ENCODE results near the gene MRPL16. TPM values are rescaled to one million over a fixed set of nuclear protein-coding genes. Genes with fewer than 3 reads are reported as not detected.

Gene MRPL16
- polyA plus RNA-seq, 4 donors, result 41.1 to 113 (median 58.6) TPM

DNA sequence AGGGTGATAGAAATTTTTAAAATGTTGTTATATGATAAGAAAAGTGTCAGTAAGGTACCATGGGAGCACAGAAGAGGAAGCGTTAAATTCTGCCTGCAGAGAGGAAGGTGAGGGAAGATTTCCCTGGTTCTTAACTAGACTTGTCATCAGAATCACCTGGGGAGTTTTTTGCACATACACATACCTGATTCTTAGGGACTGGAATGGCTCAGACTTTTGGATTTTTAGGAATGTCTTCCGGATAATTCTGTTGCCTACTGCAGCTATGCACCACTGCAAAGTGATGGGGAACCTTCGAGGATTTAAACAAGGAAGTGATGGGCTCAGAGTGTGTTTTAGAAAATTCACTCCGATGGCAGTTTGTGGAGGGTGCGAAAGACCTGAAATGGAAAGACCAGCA lies 33.5 kb downstream of the MRPL16 start:
- H3K27ac ChIP-seq (ENCODE audit: low read depth in 1 of 3, low read length in 2 of 3), result peak overlapping the region; percentile 14 to 81 (median 37)
- H3K4me3 ChIP-seq (ENCODE audit: low read depth in 1 of 3, low read length in 3 of 3), result no peak overlapping the region
- DNase-seq, result no peak
- H3K9me3 ChIP-seq (ENCODE audit: control insufficient read depth in 2 of 2, insufficient read depth in 1 of 2, low read depth in 1 of 2, low read length in 1 of 2), result no peaks in the 10 kb centered on the region
- 76 to 81% (median 77%) methylated on average over 5 of the region's 5 CpGs for WGBS, 3 donors
- peaks cover 0 to 28% (median 4%) of the 10 kb centered on the region in 3 donors for H3K36me3 ChIP-seq (ENCODE audit: control insufficient read depth in 3 of 3, insufficient read depth in 2 of 3, low read depth in 1 of 3, low read length in 3 of 3)
- no peak for FAIRE-seq
- no peaks in the 10 kb centered on the region for H3K27me3 ChIP-seq (ENCODE audit: control insufficient read depth in 3 of 3, insufficient read depth in 3 of 3, low read length in 3 of 3)
- H3K4me1 ChIP-seq (ENCODE audit: control insufficient read depth in 3 of 3, insufficient read depth in 2 of 3, low read depth in 1 of 3, low read length in 2 of 3), result peaks cover 14 to 50% (median 15%) of the 10 kb centered on the region in 3 donors

DNA sequence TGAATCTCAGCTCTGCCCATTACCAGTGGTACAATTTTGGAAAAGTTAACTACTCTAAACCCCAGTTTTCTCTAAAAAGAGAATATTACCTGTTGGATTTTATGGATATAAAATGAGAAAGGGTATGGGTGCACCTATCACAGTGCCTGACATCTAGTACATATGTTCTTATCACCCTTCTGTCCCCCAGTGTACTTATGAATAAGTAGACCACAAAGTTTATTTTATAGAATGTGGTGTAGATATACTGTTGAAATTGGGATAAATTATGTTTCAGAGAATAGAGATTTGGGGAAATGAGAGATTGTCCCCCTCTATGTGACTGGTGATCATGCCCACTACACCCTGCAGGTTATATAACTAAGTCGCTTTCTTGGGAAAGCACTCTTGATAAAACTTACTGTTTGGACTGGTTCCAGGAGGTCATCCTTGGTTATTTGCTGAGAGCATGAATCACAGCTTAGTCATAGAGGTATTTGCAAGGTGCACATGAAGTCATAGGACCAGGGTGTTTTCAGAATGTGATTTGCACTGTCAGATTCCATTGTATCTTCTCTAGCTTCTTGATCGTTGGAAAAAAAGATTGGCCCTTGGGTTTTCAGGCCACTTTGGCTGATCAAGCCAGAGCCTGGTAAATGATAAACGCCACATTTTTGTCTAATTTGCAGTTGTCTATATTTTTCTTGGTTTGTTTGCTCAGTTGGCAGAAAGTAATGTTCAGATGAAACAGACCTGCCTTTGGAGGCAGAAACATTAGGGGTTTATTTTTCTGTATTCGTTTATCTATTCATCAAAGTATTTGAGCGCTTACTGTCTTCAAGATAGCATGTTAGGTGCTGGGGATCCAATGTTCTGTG lies 34.1 kb downstream of the MRPL16 start:
- Histone ChIP-seq H3K36me3 (ENCODE audit: control insufficient read depth in 3 of 3, insufficient read depth in 2 of 3, low read depth in 1 of 3, low read length in 3 of 3) (peaks cover 0 to 26% (median 4%) of the 10 kb centered on the region in 3 donors), H3K4me3 (ENCODE audit: low read depth in 1 of 3, low read length in 3 of 3) (no peak overlapping the region), H3K9me3 (ENCODE audit: control insufficient read depth in 2 of 2, insufficient read depth in 1 of 2, low read depth in 1 of 2, low read length in 1 of 2) (no peaks in the 10 kb centered on the region), H3K27me3 (ENCODE audit: control insufficient read depth in 3 of 3, insufficient read depth in 3 of 3, low read length in 3 of 3) (no peaks in the 10 kb centered on the region), H3K27ac (ENCODE audit: low read depth in 1 of 3, low read length in 2 of 3) (peak overlapping the region; percentile 39 to 81 (median 50)), H3K4me1 (ENCODE audit: control insufficient read depth in 3 of 3, insufficient read depth in 2 of 3, low read depth in 1 of 3, low read length in 2 of 3) (peaks cover 17 to 55% (median 18%) of the 10 kb centered on the region in 3 donors)
- DNase-seq (peak; percentile 95 to 97), FAIRE-seq (no peak)
- 40 to 69% (median 53%) methylated on average over 5 of the region's 5 CpGs for WGBS, 3 donors

DNA sequence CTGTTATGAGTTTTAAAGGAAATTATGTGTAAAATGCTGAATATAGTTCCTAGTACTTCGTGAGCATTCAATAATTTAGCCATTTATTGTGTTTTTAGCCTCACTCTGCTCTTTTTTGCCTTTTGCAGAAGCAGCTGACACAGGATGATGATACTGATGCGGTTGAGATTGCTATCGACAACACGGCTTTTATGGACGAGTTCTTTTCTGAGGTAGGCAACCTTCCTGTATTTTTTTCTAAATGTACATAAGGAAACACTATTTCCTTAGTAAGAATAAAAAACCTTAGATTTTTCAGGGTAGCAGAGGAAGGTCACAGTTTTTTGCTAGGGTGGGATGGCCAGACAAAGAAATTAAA lies 37.5 kb downstream of the MRPL16 start:
- H3K4me1 ChIP-seq (ENCODE audit: control insufficient read depth in 3 of 3, insufficient read depth in 2 of 3, low read depth in 1 of 3, low read length in 2 of 3), result peaks cover 16 to 57% (median 19%) of the 10 kb centered on the region in 3 donors
- H3K9me3 ChIP-seq (ENCODE audit: control insufficient read depth in 2 of 2, insufficient read depth in 1 of 2, low read depth in 1 of 2, low read length in 1 of 2), result no peaks in the 10 kb centered on the region
- FAIRE-seq (no peak), DNase-seq (no peak)
- WGBS, 3 donors, result 79 to 92% (median 85%) methylated on average over 5 of the region's 5 CpGs
- no peaks in the 10 kb centered on the region for H3K27me3 ChIP-seq (ENCODE audit: control insufficient read depth in 3 of 3, insufficient read depth in 3 of 3, low read length in 3 of 3)
- peaks cover 0 to 34% (median 4%) of the 10 kb centered on the region in 3 donors for H3K36me3 ChIP-seq (ENCODE audit: control insufficient read depth in 3 of 3, insufficient read depth in 2 of 3, low read depth in 1 of 3, low read length in 3 of 3)
- H3K4me3 ChIP-seq (ENCODE audit: low read depth in 1 of 3, low read length in 3 of 3), result no peak overlapping the region
- H3K27ac ChIP-seq (ENCODE audit: low read depth in 1 of 3, low read length in 2 of 3), result peak overlapping the region in 1 of 3 donors; percentile 40

DNA sequence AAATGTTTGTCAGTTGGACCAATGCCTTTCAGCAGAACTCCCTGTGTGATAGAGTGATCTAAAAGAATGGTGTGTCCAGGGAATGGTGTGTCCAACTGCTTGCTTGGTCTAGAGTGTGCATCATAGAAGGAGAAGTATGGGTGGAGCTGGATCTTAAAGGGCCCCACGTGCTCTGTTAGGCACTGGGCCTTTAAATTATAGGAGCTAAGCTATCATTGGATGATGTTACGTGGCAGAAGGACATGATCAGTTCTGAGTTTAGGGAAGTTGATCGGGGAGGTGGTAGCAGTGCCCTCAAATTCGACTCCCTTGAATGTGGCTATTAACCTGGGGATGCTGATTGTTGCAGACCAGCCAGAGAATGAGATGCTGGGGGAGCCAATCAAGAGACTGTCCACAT lies 39.0 kb downstream of the MRPL16 start:
- 65 to 79% (median 70%) methylated on average over 4 of the region's 4 CpGs for WGBS, 3 donors
- H3K9me3 ChIP-seq (ENCODE audit: control insufficient read depth in 2 of 2, insufficient read depth in 1 of 2, low read depth in 1 of 2, low read length in 1 of 2), result no peaks in the 10 kb centered on the region
- peaks cover 16 to 58% (median 26%) of the 10 kb centered on the region in 3 donors for H3K4me1 ChIP-seq (ENCODE audit: control insufficient read depth in 3 of 3, insufficient read depth in 2 of 3, low read depth in 1 of 3, low read length in 2 of 3)
- H3K36me3 ChIP-seq (ENCODE audit: control insufficient read depth in 3 of 3, insufficient read depth in 2 of 3, low read depth in 1 of 3, low read length in 3 of 3), result peaks cover 0 to 32% (median 4%) of the 10 kb centered on the region in 3 donors
- no peak overlapping the region for H3K4me3 ChIP-seq (ENCODE audit: low read depth in 1 of 3, low read length in 3 of 3)
- no peaks in the 10 kb centered on the region for H3K27me3 ChIP-seq (ENCODE audit: control insufficient read depth in 3 of 3, insufficient read depth in 3 of 3, low read length in 3 of 3)
- FAIRE-seq, result no peak
- H3K27ac ChIP-seq (ENCODE audit: low read depth in 1 of 3, low read length in 2 of 3), result peak overlapping the region in 1 of 3 donors; percentile 33
- DNase-seq, result no peak

DNA sequence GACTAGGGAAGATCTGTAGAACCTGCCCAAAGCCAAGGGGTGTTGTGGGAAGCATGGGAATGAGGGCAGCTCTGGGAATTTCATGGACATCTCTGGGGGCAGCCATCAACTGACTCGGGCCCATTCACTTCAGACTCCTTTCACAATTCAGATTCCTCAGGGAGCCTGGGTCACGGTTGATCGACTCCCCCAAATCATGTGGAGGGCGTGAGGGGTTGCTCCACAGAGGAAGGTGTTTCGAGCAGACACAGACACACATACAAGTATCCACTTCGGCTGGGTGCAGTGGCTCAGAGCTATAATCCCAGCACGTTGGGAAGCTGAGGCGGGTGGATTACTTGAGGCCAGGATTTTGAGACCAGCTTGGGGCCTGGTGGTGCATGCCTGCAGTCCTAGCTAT lies 39.7 kb downstream of the MRPL16 start:
- Histone ChIP-seq H3K4me3 (ENCODE audit: low read depth in 1 of 3, low read length in 3 of 3) (no peak overlapping the region), H3K9me3 (ENCODE audit: control insufficient read depth in 2 of 2, insufficient read depth in 1 of 2, low read depth in 1 of 2, low read length in 1 of 2) (no peaks in the 10 kb centered on the region), H3K27me3 (ENCODE audit: control insufficient read depth in 3 of 3, insufficient read depth in 3 of 3, low read length in 3 of 3) (no peaks in the 10 kb centered on the region), H3K36me3 (ENCODE audit: control insufficient read depth in 3 of 3, insufficient read depth in 2 of 3, low read depth in 1 of 3, low read length in 3 of 3) (peaks cover 0 to 32% (median 4%) of the 10 kb centered on the region in 3 donors), H3K4me1 (ENCODE audit: control insufficient read depth in 3 of 3, insufficient read depth in 2 of 3, low read depth in 1 of 3, low read length in 2 of 3) (peaks cover 21 to 59% (median 26%) of the 10 kb centered on the region in 3 donors), H3K27ac (ENCODE audit: low read depth in 1 of 3, low read length in 2 of 3) (no peak overlapping the region)
- WGBS, 3 donors, result 84 to 89% (median 88%) methylated on average over 8 of the region's 8 CpGs
- DNase-seq (no peak), FAIRE-seq (no peak)

DNA sequence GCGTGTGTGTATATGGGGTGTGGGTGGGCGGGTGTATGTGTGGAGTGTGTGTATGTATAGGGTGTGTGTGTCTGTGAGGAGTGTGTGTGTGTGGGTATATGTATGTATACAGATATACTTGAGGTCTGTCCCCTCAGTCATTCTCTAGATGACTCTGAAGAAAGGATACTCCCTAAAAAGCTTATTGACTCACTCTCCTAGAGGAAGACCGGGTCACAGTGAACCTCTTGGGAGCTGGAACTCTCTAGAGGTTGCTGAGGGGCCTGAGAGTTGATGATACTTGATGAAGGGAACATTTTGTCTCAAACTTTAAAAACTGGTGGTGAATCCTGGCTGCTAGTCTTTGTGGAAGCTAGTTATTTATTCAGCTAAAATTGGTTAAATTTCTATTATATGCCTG lies 40.3 kb downstream of the MRPL16 start:
- Histone ChIP-seq H3K27me3 (ENCODE audit: control insufficient read depth in 3 of 3, insufficient read depth in 3 of 3, low read length in 3 of 3) (no peaks in the 10 kb centered on the region), H3K4me3 (ENCODE audit: low read depth in 1 of 3, low read length in 3 of 3) (no peak overlapping the region), H3K9me3 (ENCODE audit: control insufficient read depth in 2 of 2, insufficient read depth in 1 of 2, low read depth in 1 of 2, low read length in 1 of 2) (no peaks in the 10 kb centered on the region), H3K27ac (ENCODE audit: low read depth in 1 of 3, low read length in 2 of 3) (no peak overlapping the region), H3K4me1 (ENCODE audit: control insufficient read depth in 3 of 3, insufficient read depth in 2 of 3, low read depth in 1 of 3, low read length in 2 of 3) (peaks cover 22 to 59% (median 24%) of the 10 kb centered on the region in 3 donors), H3K36me3 (ENCODE audit: control insufficient read depth in 3 of 3, insufficient read depth in 2 of 3, low read depth in 1 of 3, low read length in 3 of 3) (peaks cover 0 to 31% (median 4%) of the 10 kb centered on the region in 3 donors)
- no peak for FAIRE-seq
- no peak for DNase-seq
- 90 to 96% (median 93%) methylated on average over 3 of the region's 3 CpGs for WGBS, 3 donors

DNA sequence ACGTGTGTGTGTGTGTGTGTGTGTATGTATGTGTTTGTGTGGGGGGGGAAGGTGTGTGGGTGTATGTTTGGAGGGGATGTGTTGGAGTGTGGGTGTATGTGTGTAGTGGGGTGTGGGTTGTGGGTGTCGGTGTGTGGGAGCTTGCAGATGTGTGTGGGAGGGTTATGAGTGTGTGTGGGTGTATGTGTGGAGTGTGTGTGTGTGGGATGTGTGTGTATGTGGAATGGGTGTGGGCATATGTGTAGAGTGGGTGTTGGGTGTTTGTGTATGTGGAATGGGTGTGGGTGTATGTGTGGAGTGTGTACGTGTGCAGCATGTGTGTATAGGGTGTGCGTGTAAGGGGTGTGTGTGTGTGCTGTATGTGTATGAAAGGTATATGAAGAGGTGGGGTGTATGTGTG lies 40.8 kb downstream of the MRPL16 start:
- no peaks in the 10 kb centered on the region for H3K9me3 ChIP-seq (ENCODE audit: control insufficient read depth in 2 of 2, insufficient read depth in 1 of 2, low read depth in 1 of 2, low read length in 1 of 2)
- WGBS, 3 donors, result 76 to 91% (median 90%) methylated on average over 4 of the region's 4 CpGs
- no peaks in the 10 kb centered on the region for H3K27me3 ChIP-seq (ENCODE audit: control insufficient read depth in 3 of 3, insufficient read depth in 3 of 3, low read length in 3 of 3)
- no peak overlapping the region for H3K27ac ChIP-seq (ENCODE audit: low read depth in 1 of 3, low read length in 2 of 3)
- FAIRE-seq, result no peak
- H3K4me1 ChIP-seq (ENCODE audit: control insufficient read depth in 3 of 3, insufficient read depth in 2 of 3, low read depth in 1 of 3, low read length in 2 of 3), result peaks cover 23 to 63% (median 24%) of the 10 kb centered on the region in 3 donors
- no peak for DNase-seq
- H3K36me3 ChIP-seq (ENCODE audit: control insufficient read depth in 3 of 3, insufficient read depth in 2 of 3, low read depth in 1 of 3, low read length in 3 of 3), result peaks cover 0 to 26% (median 0%) of the 10 kb centered on the region in 3 donors
- H3K4me3 ChIP-seq (ENCODE audit: low read depth in 1 of 3, low read length in 3 of 3), result no peak overlapping the region

DNA sequence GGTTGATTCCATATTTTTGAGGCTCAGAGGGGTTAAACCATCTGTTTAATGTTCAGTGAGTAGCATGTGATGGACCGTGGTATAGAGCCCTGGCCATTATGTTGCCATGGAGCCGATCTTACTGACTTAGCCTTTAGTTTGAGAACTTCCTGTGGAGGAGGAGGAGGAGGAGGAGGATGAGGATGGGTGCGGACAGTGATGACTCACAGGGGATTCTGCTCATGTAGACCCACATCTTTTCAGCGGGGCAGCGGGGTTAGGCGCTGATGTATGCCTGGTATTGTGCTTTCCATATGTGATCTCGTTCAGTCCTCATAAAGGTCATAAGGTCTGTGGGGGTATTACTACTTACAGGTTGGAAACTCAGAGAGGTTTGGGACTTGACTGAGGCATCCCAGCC lies 41.5 kb downstream of the MRPL16 start:
- Histone ChIP-seq H3K4me3 (ENCODE audit: low read depth in 1 of 3, low read length in 3 of 3) (no peak overlapping the region), H3K9me3 (ENCODE audit: control insufficient read depth in 2 of 2, insufficient read depth in 1 of 2, low read depth in 1 of 2, low read length in 1 of 2) (no peaks in the 10 kb centered on the region), H3K27me3 (ENCODE audit: control insufficient read depth in 3 of 3, insufficient read depth in 3 of 3, low read length in 3 of 3) (no peaks in the 10 kb centered on the region), H3K36me3 (ENCODE audit: control insufficient read depth in 3 of 3, insufficient read depth in 2 of 3, low read depth in 1 of 3, low read length in 3 of 3) (peaks cover 0 to 23% (median 0%) of the 10 kb centered on the region in 3 donors), H3K27ac (ENCODE audit: low read depth in 1 of 3, low read length in 2 of 3) (no peak overlapping the region), H3K4me1 (ENCODE audit: control insufficient read depth in 3 of 3, insufficient read depth in 2 of 3, low read depth in 1 of 3, low read length in 2 of 3) (peaks cover 23 to 67% (median 24%) of the 10 kb centered on the region in 3 donors)
- 77 to 90% (median 89%) methylated on average over 7 of the region's 7 CpGs for WGBS, 3 donors
- DNase-seq (no peak), FAIRE-seq (no peak)

Data from small intestine (tissue), 7 donors.